Naive B cell (primary cell): ENCODE results near the gene LAMA2. TPM values are rescaled to one million over a fixed set of nuclear protein-coding genes. Genes with fewer than 3 reads are reported as not detected.
"Not testable (repeated sequence)": the region's sequence is repeated elsewhere in the genome, so short reads cannot be mapped to it uniquely, and the experiment has no call there.

ENCODE experiments used
- ATAC-seq, 2 donors: fragments of 150-1000 bp; cut with Tn5 transposase; 2 replicates each; pipeline ENCODE4 v1.10.0; 2021; ENCODE audit warnings: low read depth in 2 of 2, mild to moderate bottlenecking in 2 of 2, moderate library complexity in 2 of 2
- DNase-seq: peaks from one replicate; pipeline ENCODE4 v3.0.0; 2022
- H3K27ac Mint-ChIP-seq, 6 donors: one replicate each; pipeline ENCODE4 v1.8.0; 2020 to 2022; ENCODE audit warnings: mild to moderate bottlenecking in 6 of 6, mixed read lengths in 6 of 6, moderate library complexity in 5 of 6, inconsistent platforms in 2 of 6
- H3K27me3 Mint-ChIP-seq, 3 donors: one replicate each; pipeline ENCODE4 v1.8.0; 2021 to 2022; ENCODE audit warnings: mixed read lengths in 3 of 3, mild to moderate bottlenecking in 1 of 3
- H3K36me3 Mint-ChIP-seq, 2 donors: one replicate each; pipeline ENCODE4 v1.8.0; 2020 to 2022; ENCODE audit warnings: mixed read lengths in 2 of 2, inconsistent platforms in 1 of 2, mild to moderate bottlenecking in 1 of 2
- H3K4me1 Mint-ChIP-seq, 3 donors: one replicate each; pipeline ENCODE4 v1.8.0; 2020 to 2022; ENCODE audit warnings: mixed read lengths in 3 of 3, inconsistent platforms in 1 of 3, mild to moderate bottlenecking in 1 of 3, moderate library complexity in 1 of 3
- H3K4me3 Mint-ChIP-seq, 8 donors: one replicate each; pipeline ENCODE4 v1.8.0; 2020 to 2022; ENCODE audit warnings: mild to moderate bottlenecking in 8 of 8, mixed read lengths in 8 of 8, moderate library complexity in 8 of 8, inconsistent platforms in 2 of 8
- H3K9me3 Mint-ChIP-seq, 7 donors: one replicate each; pipeline ENCODE4 v1.8.0; 2020 to 2022; ENCODE audit warnings: mixed read lengths in 7 of 7, mild to moderate bottlenecking in 5 of 7, inconsistent platforms in 2 of 7, moderate library complexity in 1 of 7
- polyA plus RNA-seq, 6 donors: library from polyadenylated mRNA; unstranded; fragments of 300-500 nt; fragmentation: Illumina TruSeq; gene quantifications; one replicate each; pipeline ENCODE4 v1.2.3, GENCODE V29; 2021; ENCODE audit warnings: low read depth in 6 of 6

The LAMA2 gene
- polyA plus RNA-seq, 6 donors from 2014 or later, result 0.28 TPM; not detected in 5

- no peaks in the 10 kb centered on the region for H3K4me1 Mint-ChIP-seq
- no peak for DNase-seq
- peaks cover 0 to 1% (median 0%) of the 10 kb centered on the region in 7 donors for H3K9me3 Mint-ChIP-seq
- no peaks in the 10 kb centered on the region for H3K27me3 Mint-ChIP-seq
- no peak overlapping the region for H3K4me3 Mint-ChIP-seq
- H3K36me3 Mint-ChIP-seq, result no peaks in the 10 kb centered on the region
- no peak overlapping the region for H3K27ac Mint-ChIP-seq
- no peak for ATAC-seq
Observed at GRCh38 chr6:129134535-129134934, 251.6 kb downstream of the LAMA2 start.

GRCh38 chr6:129135451-129135850, 252.5 kb downstream of the LAMA2 start:
- H3K27me3 Mint-ChIP-seq, result no peaks in the 10 kb centered on the region
- no peak for ATAC-seq
- no peaks in the 10 kb centered on the region for H3K36me3 Mint-ChIP-seq
- peaks cover 0 to 1% (median 0%) of the 10 kb centered on the region in 7 donors for H3K9me3 Mint-ChIP-seq
- H3K4me3 Mint-ChIP-seq, result no peak overlapping the region
- DNase-seq, result no peak
- H3K27ac Mint-ChIP-seq, result no peak overlapping the region
- H3K4me1 Mint-ChIP-seq, result no peaks in the 10 kb centered on the region

GRCh38 chr6:129136751-129137150, 253.8 kb downstream of the LAMA2 start:
- H3K27me3 Mint-ChIP-seq, result no peaks in the 10 kb centered on the region
- ATAC-seq (no peak), DNase-seq (no peak)
- no peak overlapping the region for H3K27ac Mint-ChIP-seq
- no peaks in the 10 kb centered on the region for H3K4me1 Mint-ChIP-seq
- no peaks in the 10 kb centered on the region for H3K36me3 Mint-ChIP-seq
- no peak overlapping the region for H3K4me3 Mint-ChIP-seq
- no peaks in the 10 kb centered on the region for H3K9me3 Mint-ChIP-seq

GRCh38 chr6:129138739-129139405, 255.9 kb downstream of the LAMA2 start:
- no peaks in the 10 kb centered on the region for H3K36me3 Mint-ChIP-seq
- DNase-seq (no peak), ATAC-seq (no peak)
- no peaks in the 10 kb centered on the region for H3K4me1 Mint-ChIP-seq
- no peaks in the 10 kb centered on the region for H3K27me3 Mint-ChIP-seq
- no peak overlapping the region for H3K4me3 Mint-ChIP-seq
- no peaks in the 10 kb centered on the region for H3K9me3 Mint-ChIP-seq
- no peak overlapping the region for H3K27ac Mint-ChIP-seq

- Mint-ChIP-seq H3K4me1 (no peaks in the 10 kb centered on the region), H3K9me3 (no peaks in the 10 kb centered on the region), H3K27ac (no peak overlapping the region), H3K27me3 (no peaks in the 10 kb centered on the region), H3K36me3 (no peaks in the 10 kb centered on the region), H3K4me3 (no peak overlapping the region)
- no peak for DNase-seq
- no peak for ATAC-seq
Observed at GRCh38 chr6:129140526-129140925, 257.6 kb downstream of the LAMA2 start.

- ATAC-seq, result no peak
- H3K9me3 Mint-ChIP-seq, result no peaks in the 10 kb centered on the region
Observed at GRCh38 chr6:129141499-129141898, 258.6 kb downstream of the LAMA2 start.

GRCh38 chr6:129146902-129147301, 264.0 kb downstream of the LAMA2 start:
- ATAC-seq (no peak), DNase-seq (no peak)
- H3K4me1 Mint-ChIP-seq, result no peaks in the 10 kb centered on the region
- no peak overlapping the region for H3K4me3 Mint-ChIP-seq
- H3K36me3 Mint-ChIP-seq, result no peaks in the 10 kb centered on the region
- H3K27me3 Mint-ChIP-seq, result no peaks in the 10 kb centered on the region
- H3K9me3 Mint-ChIP-seq, result no peaks in the 10 kb centered on the region
- H3K27ac Mint-ChIP-seq, result no peak overlapping the region

More at GRCh38 chr6:129141499-129141898, 258.6 kb downstream of the LAMA2 start:
- no peak for DNase-seq
- no peak overlapping the region for H3K4me3 Mint-ChIP-seq
- no peaks in the 10 kb centered on the region for H3K36me3 Mint-ChIP-seq
- no peaks in the 10 kb centered on the region for H3K27me3 Mint-ChIP-seq
- no peaks in the 10 kb centered on the region for H3K4me1 Mint-ChIP-seq
- H3K27ac Mint-ChIP-seq, result no peak overlapping the region

GRCh38 chr6:129150507-129150906, 267.6 kb downstream of the LAMA2 start:
- Mint-ChIP-seq H3K4me3 (no peak overlapping the region), H3K9me3 (no peaks in the 10 kb centered on the region), H3K27ac (no peak overlapping the region), H3K4me1 (no peaks in the 10 kb centered on the region), H3K36me3 (no peaks in the 10 kb centered on the region), H3K27me3 (no peaks in the 10 kb centered on the region)
- DNase-seq, result no peak
- ATAC-seq, result no peak

GRCh38 chr6:129153257-129153656, 270.3 kb downstream of the LAMA2 start:
- Mint-ChIP-seq H3K9me3 (no peaks in the 10 kb centered on the region), H3K27ac (no peak overlapping the region), H3K4me3 (no peak overlapping the region), H3K4me1 (no peaks in the 10 kb centered on the region), H3K27me3 (no peaks in the 10 kb centered on the region), H3K36me3 (no peaks in the 10 kb centered on the region)
- no peak for DNase-seq
- ATAC-seq, result no peak

- H3K27ac Mint-ChIP-seq, ATAC-seq, H3K27me3 Mint-ChIP-seq, H3K4me3 Mint-ChIP-seq, H3K9me3 Mint-ChIP-seq, H3K4me1 Mint-ChIP-seq, DNase-seq, H3K36me3 Mint-ChIP-seq: not testable (repeated sequence)
Observed at GRCh38 chr6:129159242-129159641, 276.3 kb downstream of the LAMA2 start.

GRCh38 chr6:129162605-129163004, 279.7 kb downstream of the LAMA2 start:
- H3K4me3 Mint-ChIP-seq, result no peak overlapping the region
- DNase-seq (no peak), ATAC-seq (no peak)
- no peaks in the 10 kb centered on the region for H3K4me1 Mint-ChIP-seq
- no peak overlapping the region for H3K27ac Mint-ChIP-seq
- H3K27me3 Mint-ChIP-seq, result no peaks in the 10 kb centered on the region
- peaks cover 0 to 5% (median 0%) of the 10 kb centered on the region in 7 donors for H3K9me3 Mint-ChIP-seq
- no peaks in the 10 kb centered on the region for H3K36me3 Mint-ChIP-seq

- no peak for ATAC-seq
- Mint-ChIP-seq H3K4me3 (no peak overlapping the region), H3K9me3 (peaks cover 0 to 5% (median 0%) of the 10 kb centered on the region in 7 donors), H3K27me3 (no peaks in the 10 kb centered on the region), H3K4me1 (no peaks in the 10 kb centered on the region), H3K36me3 (no peaks in the 10 kb centered on the region), H3K27ac (no peak overlapping the region)
- no peak for DNase-seq
Observed at GRCh38 chr6:129163551-129163950, 280.6 kb downstream of the LAMA2 start.

- no peaks in the 10 kb centered on the region for H3K27me3 Mint-ChIP-seq
- no peak overlapping the region for H3K27ac Mint-ChIP-seq
- no peaks in the 10 kb centered on the region for H3K36me3 Mint-ChIP-seq
- no peak overlapping the region for H3K4me3 Mint-ChIP-seq
- H3K4me1 Mint-ChIP-seq, result no peaks in the 10 kb centered on the region
- no peak for DNase-seq
- ATAC-seq, result no peak
- peaks cover 0 to 5% (median 0%) of the 10 kb centered on the region in 7 donors for H3K9me3 Mint-ChIP-seq
Observed at GRCh38 chr6:129164032-129164431, 281.1 kb downstream of the LAMA2 start.

- peak overlapping the region in 2 of 8 donors; percentile 40 to 65 for H3K4me3 Mint-ChIP-seq
- not testable (repeated sequence) for ATAC-seq, H3K27ac Mint-ChIP-seq, H3K9me3 Mint-ChIP-seq, H3K36me3 Mint-ChIP-seq, H3K4me1 Mint-ChIP-seq, DNase-seq, H3K27me3 Mint-ChIP-seq
Observed at GRCh38 chr6:129172279-129172995, 289.5 kb downstream of the LAMA2 start.
